ENCODE data around the gene HES7. TPM values are rescaled to one million over a fixed set of nuclear protein-coding genes. Genes with fewer than 3 reads are reported as not detected.

Gene HES7
- total RNA-seq, 1 experiment from 2014 or later, result 0.33 TPM

- H3K18ac ChIP-seq (ENCODE audit: insufficient read length, low read depth, low read length), result no peak within 1 kb of the TSS
- H2BK5ac ChIP-seq (ENCODE audit: insufficient read length, low read length), result no peak within 1 kb of the TSS
- no peak within 1 kb of the TSS for H3K9ac ChIP-seq (ENCODE audit: extremely low read depth, insufficient read length, low read length)
- H3K4ac ChIP-seq (ENCODE audit: low read depth, low read length), result no peak within 1 kb of the TSS
- H2BK12ac ChIP-seq (ENCODE audit: insufficient read length, low read depth, low read length), result no peak within 1 kb of the TSS
- no peaks in the 10 kb centered on the region for H3K79me2 ChIP-seq (ENCODE audit: insufficient read depth, low read length)
- no peak within 1 kb of the TSS for H2BK15ac ChIP-seq (ENCODE audit: low read depth, low read length)
- H3K23ac ChIP-seq (ENCODE audit: insufficient read length, low read depth, low read length), result no peak within 1 kb of the TSS
- no peak within 1 kb of the TSS for H3K27ac ChIP-seq (ENCODE audit: insufficient read length, low read depth, low read length)
- TF ChIP-seq CTCF (conservative IDR thresholded peaks at IDR 0.05), result no peak
- H3T11ph ChIP-seq (ENCODE audit: low read length), result no peak within 1 kb of the TSS
- no peak within 1 kb of the TSS for H2AK5ac ChIP-seq (ENCODE audit: insufficient read length, low read length)
- no peaks in the 10 kb centered on the region for H4K20me1 ChIP-seq (ENCODE audit: control insufficient read depth, insufficient read depth, insufficient read length)
- no peaks in the 10 kb centered on the region for H3K9me3 ChIP-seq (ENCODE audit: control insufficient read depth, low read depth, low read length)
- no peaks in the 10 kb centered on the region for H3K79me1 ChIP-seq (ENCODE audit: insufficient read depth, low read depth, low read length, poor library complexity, severe bottlenecking)
- no peak within 1 kb of the TSS; a peak in 1 of 7 replicates for H3K27ac Mint-ChIP-seq
- H3K14ac ChIP-seq (ENCODE audit: insufficient read depth, low read length), result no peak within 1 kb of the TSS
- H2BK120ac ChIP-seq (ENCODE audit: low read depth, low read length, poor library complexity, severe bottlenecking), result no peak within 1 kb of the TSS
- H2AFZ ChIP-seq (ENCODE audit: low read length), result no peak within 1 kb of the TSS
- peaks cover 15 to 17% of the 10 kb centered on the region in 2 experiments for H3K4me1 Mint-ChIP-seq
- no peak within 1 kb of the TSS for H4K5ac ChIP-seq (ENCODE audit: insufficient read length, low read depth, low read length)
- no peak within 1 kb of the TSS for H4K91ac ChIP-seq (ENCODE audit: insufficient read length, low read depth, low read length)
- H3K4me3 Mint-ChIP-seq, result no peak within 1 kb of the TSS; a peak in 1 of 5 replicates
- H3K4me1 ChIP-seq (ENCODE audit: insufficient read depth, low read length), result no peaks in the 10 kb centered on the region; the same call in 1 of the 2 replicates
- no peak within 1 kb of the TSS for H2BK20ac ChIP-seq (ENCODE audit: low read depth, low read length, poor library complexity, severe bottlenecking)
- no peaks in the 10 kb centered on the region for H3K23me2 ChIP-seq (ENCODE audit: insufficient read length, low read depth, low read length, poor library complexity, severe bottlenecking)
- H3K36me3 Mint-ChIP-seq (ENCODE audit: insufficient read depth in 1 of 3, low read depth in 3 of 3), result no peaks in the 10 kb centered on the region; a peak in 1 of 7 replicates
- H3K56ac ChIP-seq (ENCODE audit: insufficient read length, low read depth, low read length), result no peak within 1 kb of the TSS
- DNase-seq, result no peak
- H3K4me2 ChIP-seq (ENCODE audit: insufficient read depth, insufficient read length, low read length), result no peak within 1 kb of the TSS
- H3K27me3 Mint-ChIP-seq (ENCODE audit: low read depth), result peaks cover 55% of the 10 kb centered on the region
- H3K9me3 Mint-ChIP-seq, result no peaks in the 10 kb centered on the region; a peak in 2 of 5 replicates
- no peaks in the 10 kb centered on the region for H3K27me3 ChIP-seq (ENCODE audit: insufficient read depth, low read length)
- WGBS (ENCODE audit: extremely low coverage, insufficient read length, low lambda C conversion rate), result no CpG with 5 or more reads among the region's 20 CpGs
- no peak within 1 kb of the TSS for H4K8ac ChIP-seq (replicated peaks; ENCODE audit: insufficient read length, low read depth, low read length)
Measured at GRCh38 chr17:8087075-8087951, 36.6 kb downstream of the HES7 start, which contains the start of gene ALOX12B. TSS of gene ALOX12B (minus strand) at chr17:8087716. CDS start at chr17:8087442, 274 bp downstream.

Measured in H9 (cell line).